ENCODE measurements around the gene BUB1. TPM values are rescaled to one million over a fixed set of nuclear protein-coding genes. Genes with fewer than 3 reads are reported as not detected.

BUB1 gene
- total and polyA plus RNA-seq, 12 donors = 0.12 to 4.5 (median 0.48) TPM

- H3K9me3 ChIP-seq = no peaks in the 10 kb centered on the region
- no peak for ATAC-seq
- no peak for TF ChIP-seq CTCF (IDR thresholded peaks at IDR 0.05)
- no peak overlapping the region for H3K27ac ChIP-seq
- H3K27me3 ChIP-seq = no peaks in the 10 kb centered on the region
- H3K4me1 ChIP-seq = no peaks in the 10 kb centered on the region
- intact Hi-C loops (cut with DNase I) = no loop called here
- DNase-seq = no peak
- 96 to 98% methylated on average over 4 of the region's 4 CpGs for WGBS, 2 donors
- peaks cover 0 to 69% (median 0%) of the 10 kb centered on the region in 9 donors for H3K36me3 ChIP-seq
- no peak overlapping the region for H3K4me3 ChIP-seq
These were observed 27.5 kb downstream of the BUB1 start for GRCh38 chr2:110650346-110650745.

- 96 to 97% methylated on average over 3 of the region's 3 CpGs for WGBS, 2 donors
- H3K4me3 ChIP-seq = no peak overlapping the region
- no peak for ATAC-seq
- H3K4me1 ChIP-seq = no peaks in the 10 kb centered on the region
- TF ChIP-seq CTCF (IDR thresholded peaks at IDR 0.05) = no peak
- peaks cover 0 to 49% (median 0%) of the 10 kb centered on the region in 9 donors for H3K36me3 ChIP-seq
- H3K27ac ChIP-seq = no peak overlapping the region
- intact Hi-C loops (cut with DNase I) = no loop called here
- DNase-seq = no peak
- H3K27me3 ChIP-seq = no peaks in the 10 kb centered on the region
- H3K9me3 ChIP-seq = no peaks in the 10 kb centered on the region
These were observed 30.1 kb downstream of the BUB1 start for GRCh38 chr2:110647777-110648176.

GRCh38 chr2:110645616-110646015 is 32.2 kb downstream of the BUB1 start:
- Histone ChIP-seq H3K36me3 (peaks cover 0 to 50% (median 0%) of the 10 kb centered on the region in 9 donors), H3K4me3 (no peak overlapping the region), H3K27me3 (no peaks in the 10 kb centered on the region), H3K9me3 (no peaks in the 10 kb centered on the region), H3K4me1 (no peaks in the 10 kb centered on the region), H3K27ac (no peak overlapping the region)
- TF ChIP-seq CTCF (IDR thresholded peaks at IDR 0.05) = no peak
- 97 to 98% methylated on average over 2 of the region's 2 CpGs for WGBS, 2 donors
- DNase-seq (no peak), ATAC-seq (no peak)
- intact Hi-C loops (cut with DNase I) = no loop called here

- Histone ChIP-seq H3K9me3 (no peaks in the 10 kb centered on the region), H3K4me3 (no peak overlapping the region), H3K27ac (no peak overlapping the region), H3K4me1 (no peaks in the 10 kb centered on the region), H3K27me3 (no peaks in the 10 kb centered on the region), H3K36me3 (peaks cover 0 to 52% (median 0%) of the 10 kb centered on the region in 9 donors)
- WGBS, 2 donors = 97 to 99% methylated on average over 3 of the region's 3 CpGs
- no peak for TF ChIP-seq CTCF (IDR thresholded peaks at IDR 0.05)
- ATAC-seq (no peak), DNase-seq (no peak)
- intact Hi-C loops (cut with DNase I) = no loop called here
These were observed 33.5 kb downstream of the BUB1 start for GRCh38 chr2:110644357-110644756.
